Activated T-cell treated with anti-CD3 and anti-CD28 coated beads, Interleukin-2, amount 50 U/mL, for 24 hours (primary cell): ENCODE data around the gene ZBTB40.

Experiments
- DNase-seq: peaks from one replicate; pipeline ENCODE4 v3.0.0-alpha.2; 2020
- H3K27ac Mint-ChIP-seq: 2 replicates; pipeline ENCODE4 v1.8.0; 2020; ENCODE audit warnings: mild to moderate bottlenecking, mixed read lengths
- H3K27me3 Mint-ChIP-seq: 2 replicates; pipeline ENCODE4 v1.8.0; 2020; ENCODE audit warnings: mixed read lengths
- H3K36me3 Mint-ChIP-seq: 2 replicates; pipeline ENCODE4 v1.8.0; 2020; ENCODE audit warnings: low read depth, mixed read lengths
- H3K4me1 Mint-ChIP-seq: 2 replicates; pipeline ENCODE4 v1.8.0; 2020; ENCODE audit warnings: low read depth, mixed read lengths
- H3K4me3 Mint-ChIP-seq: 2 replicates; pipeline ENCODE4 v1.8.0; 2020; ENCODE audit warnings: mild to moderate bottlenecking, moderate library complexity, mixed read lengths
- H3K9me3 Mint-ChIP-seq: 2 replicates; pipeline ENCODE4 v1.8.0; 2020; ENCODE audit warnings: mixed read lengths

Gene ZBTB40

GRCh38 chr1:22417466-22417865 is 34.2 kb upstream of the ZBTB40 start:
- Mint-ChIP-seq H3K27ac (no peak overlapping the region), H3K4me3 (no peak overlapping the region), H3K9me3 (no peaks in the 10 kb centered on the region), H3K27me3 (peaks cover 51% of the 10 kb centered on the region), H3K36me3 (no peaks in the 10 kb centered on the region), H3K4me1 (peaks cover 3% of the 10 kb centered on the region)
- DNase-seq = no peak

- Mint-ChIP-seq H3K27ac (no peak overlapping the region), H3K9me3 (no peaks in the 10 kb centered on the region), H3K4me1 (peaks cover 3% of the 10 kb centered on the region), H3K36me3 (no peaks in the 10 kb centered on the region), H3K4me3 (no peak overlapping the region), H3K27me3 (peaks cover 51% of the 10 kb centered on the region)
- no peak for DNase-seq
These were observed 33.3 kb upstream of the ZBTB40 start for GRCh38 chr1:22418312-22418711.

DNA sequence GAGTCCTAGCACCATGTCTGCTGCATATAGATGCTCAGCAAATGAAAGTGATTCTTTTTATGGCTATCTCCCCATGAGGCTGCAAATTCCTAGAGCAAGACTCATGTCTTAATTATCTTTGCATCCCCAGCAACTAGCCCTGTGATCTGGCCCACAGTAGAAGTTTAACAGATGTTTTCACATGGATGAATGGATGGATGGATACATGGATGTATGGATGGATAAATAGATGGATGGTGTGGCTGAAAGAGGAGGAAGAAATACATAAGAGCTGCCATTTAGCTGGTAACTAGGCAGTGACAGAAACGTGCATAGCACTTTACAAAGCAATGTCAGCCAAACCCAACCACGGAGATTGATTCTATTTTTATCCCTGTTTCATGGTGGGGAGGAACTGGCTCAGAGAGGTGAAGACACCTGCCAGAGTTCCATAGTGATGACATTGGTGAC is 32.7 kb upstream of the ZBTB40 start:
- H3K27me3 Mint-ChIP-seq = peaks cover 51% of the 10 kb centered on the region
- H3K9me3 Mint-ChIP-seq = no peaks in the 10 kb centered on the region
- H3K4me3 Mint-ChIP-seq = no peak overlapping the region
- no peak overlapping the region for H3K27ac Mint-ChIP-seq
- DNase-seq = no peak
- no peaks in the 10 kb centered on the region for H3K36me3 Mint-ChIP-seq
- peaks cover 3% of the 10 kb centered on the region for H3K4me1 Mint-ChIP-seq

GRCh38 chr1:22420455-22421053 is 31.1 kb upstream of the ZBTB40 start:
- peak; percentile 64 for DNase-seq
- Mint-ChIP-seq H3K27me3 (peaks cover 51% of the 10 kb centered on the region), H3K27ac (no peak overlapping the region), H3K4me1 (peaks cover 3% of the 10 kb centered on the region), H3K9me3 (no peaks in the 10 kb centered on the region), H3K4me3 (no peak overlapping the region), H3K36me3 (no peaks in the 10 kb centered on the region)

GRCh38 chr1:22426781-22427180 is 24.9 kb upstream of the ZBTB40 start:
- Mint-ChIP-seq H3K9me3 (no peaks in the 10 kb centered on the region), H3K4me1 (no peaks in the 10 kb centered on the region), H3K27me3 (peaks cover under 1% of the 10 kb centered on the region), H3K36me3 (no peaks in the 10 kb centered on the region), H3K27ac (no peak overlapping the region), H3K4me3 (no peak overlapping the region)
- no peak for DNase-seq

DNA sequence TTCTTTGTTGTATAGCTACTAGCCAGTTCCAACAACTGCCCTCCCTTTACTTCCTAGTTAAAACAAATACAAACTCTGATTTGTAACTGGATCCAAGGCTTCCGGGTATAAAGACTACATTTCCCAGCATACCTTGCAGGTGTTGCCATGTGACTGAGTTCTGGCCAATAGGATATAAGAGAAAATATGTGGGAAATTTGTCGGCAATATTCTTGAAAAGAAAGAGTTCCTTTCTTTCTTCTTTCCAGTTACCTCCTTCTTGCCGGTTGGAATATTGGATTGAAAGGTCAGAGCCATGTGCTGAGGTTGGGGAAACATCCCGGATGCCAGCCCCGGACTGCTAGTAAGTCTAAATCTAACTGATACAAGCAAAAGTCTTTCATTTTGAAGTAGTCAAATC is 23.0 kb upstream of the ZBTB40 start:
- no peak for DNase-seq
- H3K27ac Mint-ChIP-seq = peak overlapping the region; percentile 63
- peaks cover 3% of the 10 kb centered on the region for H3K27me3 Mint-ChIP-seq
- no peaks in the 10 kb centered on the region for H3K4me1 Mint-ChIP-seq
- no peaks in the 10 kb centered on the region for H3K36me3 Mint-ChIP-seq
- H3K9me3 Mint-ChIP-seq = no peaks in the 10 kb centered on the region
- peak overlapping the region; percentile 81 for H3K4me3 Mint-ChIP-seq

DNA sequence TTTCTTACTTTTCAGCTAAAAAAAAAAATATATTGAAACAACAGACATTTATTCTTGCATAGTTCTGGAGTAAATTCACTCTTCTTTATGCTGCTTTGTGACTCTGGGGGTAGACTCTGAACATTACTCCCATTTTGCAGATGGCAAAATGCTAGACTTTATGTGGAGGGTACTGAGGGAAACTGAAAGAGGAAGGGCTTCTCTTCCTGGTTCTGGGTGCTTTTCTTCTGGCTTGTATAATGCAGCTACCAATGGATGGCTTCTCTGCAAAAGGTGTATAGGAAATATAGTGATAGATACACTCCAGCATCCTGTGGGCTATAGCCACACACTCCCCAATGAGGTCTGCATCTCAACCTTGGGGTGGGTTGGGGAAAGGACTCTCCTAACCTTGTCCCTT is 19.7 kb upstream of the ZBTB40 start:
- H3K4me1 Mint-ChIP-seq = no peaks in the 10 kb centered on the region
- H3K9me3 Mint-ChIP-seq = no peaks in the 10 kb centered on the region
- H3K36me3 Mint-ChIP-seq = no peaks in the 10 kb centered on the region
- H3K27me3 Mint-ChIP-seq = peaks cover 19% of the 10 kb centered on the region
- DNase-seq = no peak
- no peak overlapping the region for H3K4me3 Mint-ChIP-seq
- H3K27ac Mint-ChIP-seq = no peak overlapping the region

- Mint-ChIP-seq H3K36me3 (no peaks in the 10 kb centered on the region), H3K4me1 (no peaks in the 10 kb centered on the region), H3K27me3 (peaks cover 30% of the 10 kb centered on the region), H3K27ac (no peak overlapping the region), H3K9me3 (peaks cover 5% of the 10 kb centered on the region), H3K4me3 (no peak overlapping the region)
- DNase-seq = no peak
These were observed 16.9 kb upstream of the ZBTB40 start for GRCh38 chr1:22434717-22435116.

- DNase-seq = no peak
- Mint-ChIP-seq H3K4me3 (no peak overlapping the region), H3K27ac (no peak overlapping the region), H3K9me3 (peaks cover 13% of the 10 kb centered on the region), H3K27me3 (peaks cover 30% of the 10 kb centered on the region), H3K36me3 (no peaks in the 10 kb centered on the region), H3K4me1 (no peaks in the 10 kb centered on the region)
These were observed 14.7 kb upstream of the ZBTB40 start for GRCh38 chr1:22436948-22437347.

DNA sequence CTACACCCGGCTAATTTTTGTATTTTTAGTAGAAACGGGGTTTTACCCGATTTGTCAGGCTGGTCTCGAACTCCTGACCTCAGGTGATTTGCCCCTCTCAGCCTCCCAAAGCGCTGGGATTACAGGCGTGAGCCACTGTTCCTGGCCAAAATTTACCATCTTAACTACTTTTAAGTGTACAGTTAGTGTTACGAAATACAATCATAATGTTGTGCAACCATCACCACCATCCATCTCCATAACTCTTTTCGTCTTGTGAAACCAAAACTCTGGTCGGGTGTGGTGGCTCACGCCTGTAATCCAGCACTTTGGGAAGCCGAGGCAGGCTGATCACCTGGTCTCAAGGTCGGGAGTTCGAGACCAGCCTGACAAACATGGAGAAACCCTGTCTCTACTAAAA is 14.1 kb upstream of the ZBTB40 start:
- no peaks in the 10 kb centered on the region for H3K4me1 Mint-ChIP-seq
- no peaks in the 10 kb centered on the region for H3K36me3 Mint-ChIP-seq
- H3K9me3 Mint-ChIP-seq = peaks cover 16% of the 10 kb centered on the region
- H3K27me3 Mint-ChIP-seq = peaks cover 36% of the 10 kb centered on the region
- no peak for DNase-seq
- no peak overlapping the region for H3K27ac Mint-ChIP-seq
- no peak overlapping the region for H3K4me3 Mint-ChIP-seq

GRCh38 chr1:22440582-22440981 is 11.1 kb upstream of the ZBTB40 start:
- DNase-seq = no peak
- Mint-ChIP-seq H3K27me3 (peaks cover 31% of the 10 kb centered on the region), H3K36me3 (no peaks in the 10 kb centered on the region), H3K27ac (no peak overlapping the region), H3K4me3 (no peak overlapping the region), H3K4me1 (no peaks in the 10 kb centered on the region), H3K9me3 (peaks cover 16% of the 10 kb centered on the region)

- Mint-ChIP-seq H3K27me3 (peaks cover 22% of the 10 kb centered on the region), H3K27ac (no peak overlapping the region), H3K4me1 (no peaks in the 10 kb centered on the region), H3K9me3 (peaks cover 16% of the 10 kb centered on the region), H3K4me3 (no peak overlapping the region), H3K36me3 (no peaks in the 10 kb centered on the region)
- DNase-seq = no peak
These were observed 9.3 kb upstream of the ZBTB40 start for GRCh38 chr1:22442212-22442894.

DNA sequence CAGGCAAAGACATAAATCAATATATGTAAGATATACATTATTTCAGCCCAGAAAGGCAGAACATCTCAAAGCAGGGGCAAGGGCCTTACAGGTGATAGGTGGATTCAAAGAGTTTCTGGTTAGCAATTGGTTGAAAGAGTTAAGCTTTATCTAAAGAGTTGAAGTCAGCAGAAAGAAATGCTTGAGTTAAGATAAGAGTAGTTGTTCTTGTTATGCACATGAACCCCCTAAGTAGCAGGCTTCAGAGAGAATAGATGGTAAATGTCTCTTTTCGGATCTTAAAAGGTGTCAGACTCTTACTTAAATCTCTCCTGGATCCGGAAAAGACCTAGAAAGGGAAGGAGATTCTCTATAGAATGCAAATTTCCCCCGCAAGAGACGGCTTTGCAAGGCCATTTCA is 8.3 kb upstream of the ZBTB40 start:
- Mint-ChIP-seq H3K27me3 (peaks cover 18% of the 10 kb centered on the region), H3K4me1 (no peaks in the 10 kb centered on the region), H3K4me3 (no peak overlapping the region), H3K9me3 (peaks cover 16% of the 10 kb centered on the region), H3K27ac (no peak overlapping the region), H3K36me3 (no peaks in the 10 kb centered on the region)
- DNase-seq = no peak

DNA sequence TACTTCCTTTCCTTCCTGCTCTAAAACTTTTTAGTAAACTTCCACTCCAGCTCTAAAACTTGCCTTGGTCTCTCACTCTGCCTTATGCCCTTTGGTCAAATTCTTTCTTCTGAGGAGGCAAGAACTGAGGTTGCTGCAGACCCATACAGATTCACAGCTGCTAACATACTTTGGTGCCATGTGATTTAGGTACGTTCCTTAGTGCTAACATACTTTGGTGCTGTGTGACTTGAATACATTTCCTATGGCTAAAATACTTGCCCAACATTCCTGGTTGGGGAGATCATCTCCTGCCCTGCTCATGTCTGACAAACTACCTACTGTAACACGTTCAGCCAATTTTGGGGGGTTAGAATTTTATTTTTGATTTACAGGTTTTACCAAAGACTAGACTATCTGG is 6.8 kb upstream of the ZBTB40 start:
- Mint-ChIP-seq H3K4me3 (no peak overlapping the region), H3K27ac (no peak overlapping the region), H3K4me1 (no peaks in the 10 kb centered on the region), H3K9me3 (peaks cover 11% of the 10 kb centered on the region), H3K36me3 (no peaks in the 10 kb centered on the region), H3K27me3 (peaks cover 12% of the 10 kb centered on the region)
- DNase-seq = no peak

GRCh38 chr1:22447621-22448111 is 4.0 kb upstream of the ZBTB40 start:
- DNase-seq = no peak
- peaks cover 7% of the 10 kb centered on the region for H3K36me3 Mint-ChIP-seq
- H3K9me3 Mint-ChIP-seq = no peaks in the 10 kb centered on the region
- H3K4me3 Mint-ChIP-seq = no peak overlapping the region
- H3K4me1 Mint-ChIP-seq = peaks cover 9% of the 10 kb centered on the region
- peaks cover 6% of the 10 kb centered on the region for H3K27me3 Mint-ChIP-seq
- H3K27ac Mint-ChIP-seq = no peak overlapping the region
